CD4-positive, alpha-beta T cell treated with Interleukin-4 for 1 hour (primary cell): ENCODE data around the gene PUM2.

Experiments used
- DNase-seq, 2 donors: peaks; one replicate each; pipeline ENCODE4 v3.0.0-alpha.2; 2020 to 2022

PUM2 gene

GRCh38 chr2:20215183-20216040 is 135.2 kb downstream of the PUM2 start:
- no peak for DNase-seq

DNA sequence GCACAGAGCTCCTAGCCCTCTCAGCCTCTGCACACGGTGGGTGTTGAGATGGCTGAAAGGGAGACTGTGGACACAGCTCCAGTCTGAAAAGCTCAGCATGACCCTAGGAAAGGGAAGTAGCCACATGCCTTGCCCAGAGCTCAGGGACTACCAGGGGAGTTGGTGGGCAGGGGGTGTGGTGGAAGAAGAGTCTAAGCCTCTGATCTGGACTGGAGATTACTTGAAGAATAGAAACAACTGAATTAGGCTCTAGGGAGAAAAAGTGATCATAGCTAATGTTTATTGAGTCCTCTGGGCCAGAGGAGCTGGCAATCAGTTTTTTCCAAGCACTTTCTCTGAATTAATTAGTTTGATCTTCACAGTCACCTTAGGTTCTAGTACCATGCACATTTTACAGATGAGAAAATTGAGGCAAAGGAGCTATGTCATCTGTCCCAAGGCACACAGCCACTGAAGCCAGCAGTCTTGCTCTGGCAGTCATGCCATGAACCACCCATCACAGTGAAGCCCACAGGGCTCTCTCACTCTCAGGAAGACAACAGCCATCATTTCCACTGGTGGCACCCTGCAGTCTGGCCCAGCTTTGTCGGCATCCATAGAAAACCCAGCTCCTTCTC is 136.0 kb downstream of the PUM2 start:
- DNase-seq: no peak

DNA sequence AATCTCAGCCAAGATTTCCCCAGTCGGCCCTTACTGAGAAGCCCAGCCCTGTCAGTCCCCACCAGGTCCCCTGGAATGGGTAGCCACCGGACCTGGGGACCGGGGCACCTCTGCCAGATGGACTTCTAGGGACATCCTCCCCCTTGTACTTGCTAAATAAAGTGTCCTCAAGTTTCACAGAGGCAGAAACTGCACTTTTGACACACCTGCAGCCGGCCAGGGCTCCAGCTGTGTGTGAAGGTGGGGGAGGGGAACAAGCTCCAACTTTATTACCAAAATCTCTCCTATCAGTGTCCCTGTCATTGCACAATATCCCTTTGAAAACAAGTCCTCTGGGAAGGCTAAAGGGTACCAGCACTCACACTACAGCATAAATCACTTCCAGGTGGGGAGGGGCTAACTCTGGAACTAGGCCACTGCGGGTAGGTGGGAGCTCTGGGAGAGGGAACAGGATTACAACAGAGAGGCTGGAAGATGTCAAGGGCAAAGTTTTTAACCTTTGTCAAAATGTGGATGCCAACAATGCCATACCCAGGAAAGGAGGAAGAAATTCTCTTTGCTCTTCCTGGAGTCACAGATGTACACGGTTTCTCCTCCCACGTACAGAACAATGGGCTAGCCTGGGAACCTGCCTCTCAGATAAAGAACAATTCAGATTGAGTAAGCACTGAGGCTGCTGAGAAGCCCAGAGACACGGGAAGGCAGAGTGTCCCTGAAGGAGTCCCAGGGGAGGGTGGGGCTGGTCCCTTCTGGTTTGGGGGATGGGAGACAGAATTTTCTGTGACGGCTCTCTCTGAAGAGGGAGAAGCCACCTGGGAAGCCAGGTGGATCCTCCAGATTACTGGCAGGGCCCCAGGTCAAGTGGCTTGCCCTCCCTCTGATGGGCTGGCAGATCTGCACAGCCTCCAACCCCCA is 136.7 kb downstream of the PUM2 start:
- no peak for DNase-seq

GRCh38 chr2:20212871-20213503 is 137.7 kb downstream of the PUM2 start:
- DNase-seq: no peak

DNA sequence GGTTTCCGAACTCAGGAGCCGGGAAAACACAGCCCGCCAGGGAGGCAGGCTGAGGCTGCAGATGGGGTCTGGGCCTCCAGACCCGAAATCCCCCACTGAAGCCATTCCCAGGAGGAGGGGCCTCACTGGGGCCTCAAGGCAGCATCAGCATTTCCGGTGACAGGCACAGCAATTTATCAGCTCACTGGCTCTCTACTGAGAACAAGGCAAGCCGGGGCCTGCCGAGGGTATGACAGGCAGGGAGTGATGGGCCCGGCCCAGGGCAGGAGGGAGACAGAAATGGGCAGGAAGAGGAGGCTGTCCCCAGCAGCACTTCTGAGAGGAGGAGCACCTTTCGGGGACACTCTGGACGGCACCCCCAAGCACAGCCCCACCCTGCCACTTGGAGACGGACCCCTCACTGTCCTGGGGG is 138.2 kb downstream of the PUM2 start:
- DNase-seq: no peak

GRCh38 chr2:20211860-20212458 is 138.7 kb downstream of the PUM2 start:
- DNase-seq: no peak

DNA sequence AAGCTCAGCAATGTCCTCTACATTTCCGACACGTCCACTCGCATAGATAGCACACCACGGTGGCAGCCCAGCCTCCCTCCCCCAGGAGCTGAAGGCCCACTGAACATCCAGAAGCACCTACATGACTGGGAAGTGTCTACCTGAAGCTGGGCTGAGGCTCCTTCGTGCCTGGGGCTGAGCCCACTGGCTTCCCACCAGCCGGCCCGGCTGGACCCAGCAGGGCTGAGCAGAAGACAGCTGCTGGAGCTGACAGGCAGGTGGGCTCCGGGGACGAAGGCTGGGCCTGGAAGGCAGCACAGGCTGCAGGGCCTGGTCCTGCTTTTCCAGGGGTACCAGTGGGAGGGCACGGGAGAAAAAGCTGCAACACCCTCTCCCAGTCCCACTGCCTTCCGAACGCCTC is 139.2 kb downstream of the PUM2 start:
- DNase-seq: no peak

DNA sequence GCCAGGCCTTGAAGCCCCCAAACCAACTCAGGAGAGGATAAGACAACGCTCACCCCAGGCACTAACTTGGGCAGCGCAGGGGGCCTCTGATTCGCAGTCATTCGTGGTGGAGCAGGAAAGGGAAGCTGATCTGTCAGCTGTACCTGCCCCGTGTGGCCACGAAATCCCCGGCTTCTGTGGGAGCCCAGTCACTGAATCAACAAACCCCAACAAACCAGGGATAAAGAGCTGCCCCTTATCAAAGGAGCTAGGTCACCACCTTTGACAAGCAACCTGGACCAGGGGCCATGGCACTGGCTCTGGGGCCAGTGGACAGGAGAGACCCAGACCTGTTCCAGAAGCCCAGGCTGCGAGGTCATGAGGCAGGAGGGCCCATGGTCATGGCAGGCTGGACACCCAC is 140.2 kb downstream of the PUM2 start:
- DNase-seq: no peak

DNA sequence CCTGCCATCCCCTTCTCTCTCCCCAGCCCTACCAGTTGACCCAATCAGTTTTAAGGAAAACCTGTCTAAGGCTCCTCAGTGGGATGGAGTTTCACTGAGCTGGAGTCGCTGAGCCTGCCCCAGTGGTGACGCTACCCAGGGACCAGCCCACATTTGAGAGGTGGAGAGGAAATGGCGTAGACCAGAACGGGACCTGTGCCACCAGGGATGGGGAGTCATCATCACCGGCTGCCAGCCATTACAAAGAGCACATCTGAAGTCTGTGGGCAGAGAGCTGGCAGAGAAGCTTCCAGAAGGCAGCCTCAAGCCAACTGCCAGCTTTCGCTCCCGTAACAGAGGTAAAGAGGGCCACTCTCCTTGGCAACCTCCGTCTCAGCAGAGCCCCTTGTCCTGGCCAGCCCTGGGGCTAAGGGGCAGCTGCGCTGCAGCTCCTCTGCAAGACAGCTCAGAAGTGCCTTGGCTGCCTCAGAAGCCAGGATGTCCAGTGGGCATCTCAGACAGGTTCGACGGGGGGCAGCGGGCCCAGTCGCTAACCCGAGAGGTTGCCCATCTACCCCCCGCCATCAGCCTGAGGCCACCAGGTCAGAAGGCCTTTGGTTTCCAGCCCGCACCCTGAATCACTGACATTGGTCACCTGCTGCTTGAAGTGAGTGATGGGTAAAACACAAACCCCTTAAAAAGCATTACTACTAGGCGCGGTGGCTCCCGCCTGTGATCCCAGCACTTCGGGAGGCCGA is 141.1 kb downstream of the PUM2 start:
- DNase-seq: no peak

- no peak for DNase-seq
Measured at GRCh38 chr2:20208476-20208859, 142.2 kb downstream of the PUM2 start.

DNA sequence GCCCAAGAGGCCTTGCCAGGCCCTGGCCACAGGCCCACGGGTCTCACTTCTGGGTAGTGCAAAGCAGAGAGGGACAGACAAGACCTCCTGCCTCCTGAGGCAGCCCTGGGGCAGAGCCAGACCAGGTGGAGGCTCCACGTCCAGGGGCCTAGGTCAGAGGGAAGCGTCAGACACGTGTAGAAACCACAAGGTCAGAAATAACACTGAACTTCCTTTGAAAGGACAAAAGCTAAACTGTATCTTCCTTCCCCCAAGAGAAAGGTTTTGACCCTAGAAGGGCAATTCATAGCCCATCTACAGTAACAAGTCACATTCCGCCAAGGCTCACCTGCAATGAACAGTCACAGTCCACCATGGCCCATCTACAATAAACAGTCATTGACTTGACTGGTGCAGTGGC is 143.6 kb downstream of the PUM2 start:
- no peak for DNase-seq

DNA sequence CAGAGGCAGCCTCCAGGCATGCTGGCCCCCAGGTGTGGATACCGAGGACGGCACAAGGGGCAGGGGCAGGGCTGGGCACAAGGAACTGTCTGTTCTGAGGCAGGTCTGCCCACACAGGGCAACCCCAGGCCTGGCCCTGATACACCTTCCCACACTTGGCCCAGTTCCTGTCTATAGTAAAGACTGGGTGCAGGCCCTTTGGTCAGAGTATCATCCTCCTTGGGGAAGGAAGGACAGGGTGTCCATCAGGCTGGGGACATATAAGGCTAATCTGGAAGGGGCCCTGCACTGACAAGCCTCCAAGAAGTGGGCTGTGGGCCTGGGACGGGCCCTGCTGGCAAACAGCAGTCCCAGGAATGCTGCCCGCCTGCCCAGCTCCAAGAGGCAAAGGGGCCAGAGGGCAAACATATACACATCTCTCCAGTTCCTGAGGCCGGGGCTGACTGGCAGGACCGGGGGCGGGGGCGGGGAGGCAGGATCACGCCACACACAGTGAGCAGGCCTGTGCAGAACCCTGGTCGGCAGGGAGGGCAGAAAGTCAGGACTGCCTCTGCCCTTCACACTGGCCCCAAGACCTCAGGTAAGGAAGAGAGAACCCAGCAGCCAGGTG is 144.6 kb downstream of the PUM2 start:
- DNase-seq: no peak

- no peak for DNase-seq
Measured at GRCh38 chr2:20205069-20205468, 145.6 kb downstream of the PUM2 start.

GRCh38 chr2:20203521-20204225 is 147.0 kb downstream of the PUM2 start:
- DNase-seq: no peak

- no peak for DNase-seq
Measured at GRCh38 chr2:20203072-20203471, 147.6 kb downstream of the PUM2 start.

DNA sequence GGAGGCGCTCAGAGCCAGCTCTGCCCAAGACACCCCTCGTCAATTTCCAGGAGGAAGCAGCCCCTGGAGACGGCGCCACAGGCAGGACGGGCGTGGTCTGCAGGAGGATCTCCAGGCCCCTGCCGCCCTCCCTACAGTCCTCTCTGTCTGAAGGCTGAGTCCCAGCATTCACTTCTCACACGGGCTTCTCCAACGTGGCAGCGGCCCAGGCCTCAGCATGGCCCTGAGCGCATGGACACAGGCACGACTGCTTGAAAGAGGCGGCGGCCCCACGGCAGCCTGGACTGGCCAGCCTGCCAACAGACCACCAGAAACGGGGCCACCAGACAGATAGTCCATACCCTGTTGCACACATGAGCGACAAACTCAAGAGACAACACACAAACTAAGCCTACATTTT is 149.0 kb downstream of the PUM2 start:
- DNase-seq: no peak

- DNase-seq: no peak
Measured at GRCh38 chr2:20200697-20201555, 149.7 kb downstream of the PUM2 start.

GRCh38 chr2:20199633-20200270 is 150.9 kb downstream of the PUM2 start:
- no peak for DNase-seq
